ENCODE data around the gene LRRN2. TPM values are rescaled to one million over a fixed set of nuclear protein-coding genes. Genes with fewer than 3 reads are reported as not detected.

The LRRN2 gene
- polyA plus RNA-seq, 1 donor from 2014 or later, result 3.3 TPM

GRCh38 chr1:204711103-204711946 lies 25.8 kb upstream of the LRRN2 start:
- TF ChIP-seq POLR2AphosphoS5 (IDR thresholded peaks at IDR 0.05) (no peak), RAD21 (conservative IDR thresholded peaks at IDR 0.05) (no peak), SMC3 (conservative IDR thresholded peaks at IDR 0.05; ENCODE audit: poor library complexity) (no peak), MXI1 (conservative IDR thresholded peaks at IDR 0.05; ENCODE audit: poor library complexity, severe bottlenecking) (no peak), TAF1 (IDR thresholded peaks at IDR 0.05; ENCODE audit: low read depth) (no peak)
- no peaks in the 10 kb centered on the region for H4K20me1 ChIP-seq (ENCODE audit: insufficient read depth)
- peak overlapping the region; percentile 36 for H3K27ac ChIP-seq (ENCODE audit: low read length)
- no peak overlapping the region for H3K4me3 ChIP-seq (ENCODE audit: low read length)
- H3F3A ChIP-seq (ENCODE audit: insufficient read depth, low read length, poor library complexity, severe bottlenecking), result peaks cover 7% of the 10 kb centered on the region
- no peaks in the 10 kb centered on the region for H3K79me2 ChIP-seq (replicated peaks; ENCODE audit: insufficient read depth, low read length)
- H3K27me3 ChIP-seq (ENCODE audit: insufficient read depth, low read depth, low read length), result no peaks in the 10 kb centered on the region
- no peaks in the 10 kb centered on the region for H3K9me3 ChIP-seq (ENCODE audit: low read length)
- H3K36me3 ChIP-seq (ENCODE audit: insufficient read depth, low read length), result no peaks in the 10 kb centered on the region
- no peak overlapping the region for H2AFZ ChIP-seq (ENCODE audit: low read depth, low read length)
- no peak overlapping the region for H3K4me2 ChIP-seq (ENCODE audit: low read length)
- no peaks in the 10 kb centered on the region for H3K9me2 ChIP-seq (ENCODE audit: insufficient read depth, low read length)
- H3K9ac ChIP-seq (ENCODE audit: low read length), result peak overlapping the region; percentile 15

GRCh38 chr1:204709960-204710912 lies 24.7 kb upstream of the LRRN2 start:
- no peaks in the 10 kb centered on the region for H3K79me2 ChIP-seq (replicated peaks; ENCODE audit: insufficient read depth, low read length)
- no peak overlapping the region for H2AFZ ChIP-seq (ENCODE audit: low read depth, low read length)
- H3K27me3 ChIP-seq (ENCODE audit: insufficient read depth, low read depth, low read length), result no peaks in the 10 kb centered on the region
- no peak overlapping the region for H3K4me3 ChIP-seq (ENCODE audit: low read length)
- H4K20me1 ChIP-seq (ENCODE audit: insufficient read depth), result no peaks in the 10 kb centered on the region
- no peaks in the 10 kb centered on the region for H3K9me3 ChIP-seq (ENCODE audit: low read length)
- no peak overlapping the region for H3K4me2 ChIP-seq (ENCODE audit: low read length)
- no peak overlapping the region for H3K27ac ChIP-seq (ENCODE audit: low read length)
- H3F3A ChIP-seq (ENCODE audit: insufficient read depth, low read length, poor library complexity, severe bottlenecking), result peaks cover 7% of the 10 kb centered on the region
- no peaks in the 10 kb centered on the region for H3K9me2 ChIP-seq (ENCODE audit: insufficient read depth, low read length)
- H3K36me3 ChIP-seq (ENCODE audit: insufficient read depth, low read length), result no peaks in the 10 kb centered on the region
- no peak for TF ChIP-seq CTCF (IDR thresholded peaks at IDR 0.05; ENCODE audit: poor library complexity, severe bottlenecking)
- no peak for TF ChIP-seq REST (IDR thresholded peaks at IDR 0.05; ENCODE audit: borderline replicate concordance)
- TF ChIP-seq TAF1 (IDR thresholded peaks at IDR 0.05; ENCODE audit: low read depth), result no peak
- TF ChIP-seq MXI1 (conservative IDR thresholded peaks at IDR 0.05; ENCODE audit: poor library complexity, severe bottlenecking), result no peak
- no peak for TF ChIP-seq SMC3 (conservative IDR thresholded peaks at IDR 0.05; ENCODE audit: poor library complexity)
- no peak for TF ChIP-seq POLR2AphosphoS5 (IDR thresholded peaks at IDR 0.05)
- TF ChIP-seq EZH2 (IDR thresholded peaks at IDR 0.05; ENCODE audit: borderline replicate concordance, insufficient read depth, low read length, poor library complexity, severe bottlenecking), result no peak
- no peak for TF ChIP-seq RAD21 (conservative IDR thresholded peaks at IDR 0.05)
- TF ChIP-seq EP300 (conservative IDR thresholded peaks at IDR 0.05; ENCODE audit: poor library complexity, severe bottlenecking), result no peak
- peak overlapping the region; percentile 7 for H3K9ac ChIP-seq (ENCODE audit: low read length)
